K562 treated with DMSO at 1 percent for 48 hours (cell line): ENCODE data around the gene VCX3B. TPM values are rescaled to one million over a fixed set of nuclear protein-coding genes. Genes with fewer than 3 reads are reported as not detected.

Experiments
- total RNA-seq: library from RNA; unstranded; fragments of 300-600 nt; gene quantifications from 2 replicates; pipeline ENCODE4 v1.2.3, GENCODE V29; 2022; ENCODE audit warnings: low replicate concordance; ENCODE audit errors: extremely low read depth

The VCX3B gene
- not detected in 2 replicates for total RNA-seq

DNA sequence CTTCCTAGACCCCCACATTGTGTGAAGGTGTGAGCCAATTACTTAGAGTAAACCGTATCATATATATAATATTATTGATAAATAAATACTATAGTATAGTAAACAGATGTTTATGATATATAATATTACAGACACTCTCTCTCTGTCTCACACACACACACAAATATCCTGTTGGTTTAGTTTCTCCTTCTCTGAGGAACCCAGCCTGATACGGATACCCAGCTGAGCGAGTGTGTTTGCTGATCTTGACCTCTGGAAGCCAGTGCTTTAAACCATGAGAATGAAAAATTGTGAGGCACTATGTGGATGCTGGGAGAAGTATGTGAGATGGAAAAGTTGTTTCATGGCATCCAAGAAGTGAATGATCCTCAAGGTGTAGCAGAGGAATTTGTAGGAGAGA is at the start of gene VCX3B:
TSS of gene VCX3B (plus strand) at position 301 of the 400 bp plus-strand sequence. CDS start 621 bp downstream, outside the sequence.

